Mesothelial cell of epicardium (in vitro differentiated cells): ENCODE measurements around the gene DNAAF5. TPM values are rescaled to one million over a fixed set of nuclear protein-coding genes. Genes with fewer than 3 reads are reported as not detected.
"Not testable (repeated sequence)": the region's sequence is repeated elsewhere in the genome, so short reads cannot be mapped to it uniquely, and the experiment has no call there.

Experiments
- DNase-seq, 2 experiments: peaks; one replicate each; pipeline ENCODE4 v3.0.0; 2021; ENCODE audit warnings: low spot score in 2 of 2; ENCODE audit not compliant: unreplicated experiment in 2 of 2
- H3K27ac Mint-ChIP-seq: 2 replicates; pipeline ENCODE4 v1.8.0; 2021; ENCODE audit warnings: mixed read lengths
- H3K27me3 Mint-ChIP-seq: 2 replicates; pipeline ENCODE4 v1.8.0; 2021; ENCODE audit warnings: low read depth, mixed read lengths
- H3K36me3 Mint-ChIP-seq: 2 replicates; pipeline ENCODE4 v1.8.0; 2021; ENCODE audit warnings: mixed read lengths
- H3K4me1 Mint-ChIP-seq: 2 replicates; pipeline ENCODE4 v1.8.0; 2021; ENCODE audit warnings: mixed read lengths
- H3K4me3 Mint-ChIP-seq: 2 replicates; pipeline ENCODE4 v1.8.0; 2021; ENCODE audit warnings: mild to moderate bottlenecking, moderate library complexity, mixed read lengths
- H3K9me3 Mint-ChIP-seq: 2 replicates; pipeline ENCODE4 v1.8.0; 2021; ENCODE audit warnings: mixed read lengths
- CTCF ChIP-seq: fragments of 200-600 bp; sonication (generic); IDR thresholded peaks from one replicate; pipeline ENCODE4 v1.5.0; 2021; ENCODE audit warnings: antibody characterized with exemption; ENCODE audit not compliant: unreplicated experiment
- total RNA-seq: library from RNA; stranded (reverse); gene quantifications from 3 replicates; pipeline ENCODE4 v1.2.1, GENCODE V29; 2021

DNAAF5 gene
- total RNA-seq, 1 donor from 2014 or later, result 39.0 TPM

- Mint-ChIP-seq H3K4me3 (no peak overlapping the region), H3K4me1 (no peaks in the 10 kb centered on the region), H3K36me3 (peaks cover 22% of the 10 kb centered on the region), H3K27ac (no peak overlapping the region), H3K9me3 (peaks cover 3% of the 10 kb centered on the region), H3K27me3 (no peaks in the 10 kb centered on the region)
- DNase-seq, result no peak
- TF ChIP-seq CTCF, result no peak
These were observed 65.0 kb downstream of the DNAAF5 start for GRCh38 chr7:791519-791918.

- Mint-ChIP-seq H3K36me3 (peaks cover 23% of the 10 kb centered on the region), H3K27me3 (no peaks in the 10 kb centered on the region), H3K4me1 (no peaks in the 10 kb centered on the region), H3K4me3 (no peak overlapping the region), H3K9me3 (peaks cover 4% of the 10 kb centered on the region), H3K27ac (no peak overlapping the region)
- no peak for DNase-seq
- TF ChIP-seq CTCF, result no peak
These were observed 67.7 kb downstream of the DNAAF5 start for GRCh38 chr7:794207-794606.

GRCh38 chr7:794671-795329, 68.3 kb downstream of the DNAAF5 start:
- no peaks in the 10 kb centered on the region for H3K27me3 Mint-ChIP-seq
- peaks cover 4% of the 10 kb centered on the region for H3K9me3 Mint-ChIP-seq
- no peaks in the 10 kb centered on the region for H3K4me1 Mint-ChIP-seq
- DNase-seq, result no peak
- H3K36me3 Mint-ChIP-seq, result peaks cover 22% of the 10 kb centered on the region
- H3K4me3 Mint-ChIP-seq, result no peak overlapping the region
- no peak overlapping the region for H3K27ac Mint-ChIP-seq
- TF ChIP-seq CTCF, result no peak

GRCh38 chr7:796434-797169, 70.1 kb downstream of the DNAAF5 start:
- not testable (repeated sequence) for H3K9me3 Mint-ChIP-seq

GRCh38 chr7:798921-799470, 72.5 kb downstream of the DNAAF5 start:
- H3K27ac Mint-ChIP-seq, result no peak overlapping the region
- H3K36me3 Mint-ChIP-seq, result peaks cover 15% of the 10 kb centered on the region
- H3K4me3 Mint-ChIP-seq, result no peak overlapping the region
- no peak for DNase-seq
- peaks cover 2% of the 10 kb centered on the region for H3K4me1 Mint-ChIP-seq
- peaks cover 4% of the 10 kb centered on the region for H3K9me3 Mint-ChIP-seq
- no peaks in the 10 kb centered on the region for H3K27me3 Mint-ChIP-seq
- TF ChIP-seq CTCF, result no peak

More at GRCh38 chr7:796434-797169, 70.1 kb downstream of the DNAAF5 start:
- not testable (repeated sequence) for H3K4me1 Mint-ChIP-seq, H3K27ac Mint-ChIP-seq, DNase-seq, H3K27me3 Mint-ChIP-seq, H3K4me3 Mint-ChIP-seq
- H3K36me3 Mint-ChIP-seq, result peaks cover 22% of the 10 kb centered on the region

- Mint-ChIP-seq H3K36me3 (peaks cover 15% of the 10 kb centered on the region), H3K4me3 (no peak overlapping the region), H3K27me3 (no peaks in the 10 kb centered on the region), H3K27ac (no peak overlapping the region), H3K9me3 (peaks cover 4% of the 10 kb centered on the region), H3K4me1 (peaks cover 2% of the 10 kb centered on the region)
- no peak for TF ChIP-seq CTCF
- DNase-seq, result no peak
These were observed 74.2 kb downstream of the DNAAF5 start for GRCh38 chr7:800692-801091.

GRCh38 chr7:801351-801750, 74.9 kb downstream of the DNAAF5 start:
- not testable (repeated sequence) for H3K9me3 Mint-ChIP-seq, H3K4me3 Mint-ChIP-seq, H3K27ac Mint-ChIP-seq, H3K27me3 Mint-ChIP-seq, DNase-seq, H3K4me1 Mint-ChIP-seq
- peaks cover 14% of the 10 kb centered on the region for H3K36me3 Mint-ChIP-seq
